ENCODE measurements around the gene IRAK1BP1.

IRAK1BP1 gene

GRCh38 chr6:78835817-78836216, 31.5 kb upstream of the IRAK1BP1 start:
- no peak for TF ChIP-seq CTCF (IDR thresholded peaks at IDR 0.05; ENCODE audit: extremely low read depth, insufficient read depth, missing control alignments)
- DNase-seq (ENCODE audit: low spot score): no peak
- in situ Hi-C loops (cut with MboI; ENCODE audit: low pct_unique_long_range_greater_than_20kb, low sequenced_read_pairs, unreplicated experiment): no loop called here

GRCh38 chr6:78836598-78836997, 30.8 kb upstream of the IRAK1BP1 start:
- in situ Hi-C loops (cut with MboI; ENCODE audit: low pct_unique_long_range_greater_than_20kb, low sequenced_read_pairs, unreplicated experiment): no loop called here
- TF ChIP-seq CTCF (IDR thresholded peaks at IDR 0.05; ENCODE audit: extremely low read depth, insufficient read depth, missing control alignments): no peak
- no peak for DNase-seq (ENCODE audit: low spot score)

- no peak for TF ChIP-seq CTCF (IDR thresholded peaks at IDR 0.05; ENCODE audit: extremely low read depth, insufficient read depth, missing control alignments)
- DNase-seq (ENCODE audit: low spot score): no peak
- in situ Hi-C loops (cut with MboI; ENCODE audit: low pct_unique_long_range_greater_than_20kb, low sequenced_read_pairs, unreplicated experiment): no loop called here
Observed at GRCh38 chr6:78841111-78841510, 26.2 kb upstream of the IRAK1BP1 start.

- TF ChIP-seq CTCF (IDR thresholded peaks at IDR 0.05; ENCODE audit: extremely low read depth, insufficient read depth, missing control alignments): no peak
- in situ Hi-C loops (cut with MboI; ENCODE audit: low pct_unique_long_range_greater_than_20kb, low sequenced_read_pairs, unreplicated experiment): no loop called here
- DNase-seq (ENCODE audit: low spot score): no peak
Observed at GRCh38 chr6:78842953-78843352, 24.4 kb upstream of the IRAK1BP1 start.

GRCh38 chr6:78844899-78845298, 22.5 kb upstream of the IRAK1BP1 start:
- no peak for TF ChIP-seq CTCF (IDR thresholded peaks at IDR 0.05; ENCODE audit: extremely low read depth, insufficient read depth, missing control alignments)
- in situ Hi-C loops (cut with MboI; ENCODE audit: low pct_unique_long_range_greater_than_20kb, low sequenced_read_pairs, unreplicated experiment): no loop called here
- no peak for DNase-seq (ENCODE audit: low spot score)

- TF ChIP-seq CTCF (IDR thresholded peaks at IDR 0.05; ENCODE audit: extremely low read depth, insufficient read depth, missing control alignments): no peak
- no peak for DNase-seq (ENCODE audit: low spot score)
- in situ Hi-C loops (cut with MboI; ENCODE audit: low pct_unique_long_range_greater_than_20kb, low sequenced_read_pairs, unreplicated experiment): no loop called here
Observed at GRCh38 chr6:78845567-78845966, 21.8 kb upstream of the IRAK1BP1 start.

GRCh38 chr6:78850621-78851020, 16.7 kb upstream of the IRAK1BP1 start:
- in situ Hi-C loops (cut with MboI; ENCODE audit: low pct_unique_long_range_greater_than_20kb, low sequenced_read_pairs, unreplicated experiment): no loop called here
- no peak for TF ChIP-seq CTCF (IDR thresholded peaks at IDR 0.05; ENCODE audit: extremely low read depth, insufficient read depth, missing control alignments)
- no peak for DNase-seq (ENCODE audit: low spot score)

Data from GM13977 (cell line).